Bronchial epithelial cell (primary cell): ENCODE measurements around the gene MAP3K7. TPM values are rescaled to one million over a fixed set of nuclear protein-coding genes. Genes with fewer than 3 reads are reported as not detected.

ENCODE experiments used
- DNase-seq: peaks from one replicate; pipeline ENCODE4 v3.0.0-alpha.2; 2010; ENCODE audit warnings: low read depth
- FAIRE-seq: peaks from 2 replicates; lab custom pipeline; 2011; peaks lifted over from hg19 to GRCh38; lab: Jason Lieb, UNC
- H3K27me3 ChIP-seq: 2 replicates; pipeline ENCODE4 v1.5.1; 2011; ENCODE audit warnings: low read length; ENCODE audit not compliant: control insufficient read depth, insufficient read depth
- H3K36me3 ChIP-seq: 2 replicates; pipeline ENCODE4 v1.5.1; 2011; ENCODE audit warnings: low read length; ENCODE audit not compliant: control insufficient read depth, insufficient read depth
- H3K4me3 ChIP-seq: 2 replicates; pipeline ENCODE4 v1.5.1; 2011; ENCODE audit warnings: mild to moderate bottlenecking, low read depth, low read length, control low read depth
- CTCF ChIP-seq: IDR thresholded peaks from 2 replicates; pipeline ENCODE4 v1.5.1; 2011; ENCODE audit warnings: mild to moderate bottlenecking, moderate library complexity, low read length, control low read depth, inconsistent platforms; ENCODE audit not compliant: insufficient read depth, severe bottlenecking
- total RNA-seq: library from RNA; depleted of rRNA; stranded (reverse); fragments of >200 nt; gene quantifications from 2 replicates; pipeline ENCODE4 v1.2.1, GENCODE V29; 2014

MAP3K7 gene
- total RNA-seq, 1 donor from 2014 or later = 27.6 TPM

- Histone ChIP-seq H3K4me3 (no peak overlapping the region), H3K36me3 (peaks cover 4% of the 10 kb centered on the region), H3K27me3 (no peaks in the 10 kb centered on the region)
- no peak for DNase-seq
- no peak for TF ChIP-seq CTCF
- FAIRE-seq = no peak
Measured at GRCh38 chr6:90534337-90535025, 52.4 kb downstream of the MAP3K7 start.

DNA sequence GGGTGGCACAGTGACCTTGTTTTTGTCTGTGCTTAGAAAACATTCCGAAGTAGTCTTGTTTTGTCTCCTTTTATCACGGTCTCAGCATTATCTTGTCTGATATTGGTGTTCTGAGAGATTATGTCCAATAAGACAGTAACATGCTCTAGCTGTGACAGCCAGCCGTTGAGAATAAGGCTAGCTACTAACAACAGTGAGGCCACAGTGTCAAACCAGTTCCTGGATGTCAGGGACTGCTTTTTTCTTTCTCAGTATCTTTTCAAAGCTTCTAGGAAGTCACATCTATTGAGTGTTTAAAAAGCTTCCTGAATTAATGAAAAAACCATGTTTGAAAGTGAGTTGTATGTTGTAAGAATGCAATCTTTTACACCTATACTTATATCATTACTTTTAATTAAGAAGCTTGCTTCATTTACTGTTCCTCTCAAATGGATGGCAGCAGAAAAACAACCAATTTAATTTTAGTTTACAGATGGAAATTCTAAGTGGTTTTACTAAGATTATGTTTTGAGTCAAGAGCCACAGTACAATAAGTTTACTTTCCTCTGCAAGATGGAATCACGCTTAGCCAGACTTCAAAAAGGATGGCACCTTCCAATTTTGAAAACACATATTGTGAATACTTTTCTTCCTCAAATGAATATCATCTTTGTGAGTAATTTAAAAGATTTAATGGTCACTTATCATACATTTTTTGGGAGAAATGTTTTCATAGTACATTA lies 53.1 kb downstream of the MAP3K7 start:
- no peak for TF ChIP-seq CTCF
- DNase-seq (no peak), FAIRE-seq (no peak)
- Histone ChIP-seq H3K4me3 (no peak overlapping the region), H3K27me3 (no peaks in the 10 kb centered on the region), H3K36me3 (peaks cover 4% of the 10 kb centered on the region)

DNA sequence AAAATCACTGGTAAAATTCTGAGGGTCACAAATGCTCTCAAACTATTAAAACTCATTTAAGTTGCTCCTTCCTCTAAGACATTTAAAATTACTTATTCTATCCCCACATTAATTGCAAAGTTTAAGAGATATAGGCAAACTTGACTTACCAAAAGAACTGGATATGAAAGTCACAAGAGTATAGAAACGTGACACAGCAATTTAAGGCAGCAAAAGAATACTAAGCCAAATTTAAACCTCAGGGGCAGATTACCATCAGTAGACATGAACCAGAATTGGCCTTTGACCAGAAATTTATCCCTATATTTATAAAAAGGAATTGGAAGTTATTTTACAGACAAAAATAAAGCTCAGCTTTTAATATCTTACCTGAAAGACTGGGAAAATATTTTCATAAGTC lies 56.0 kb downstream of the MAP3K7 start:
- Histone ChIP-seq H3K36me3 (peaks cover 3% of the 10 kb centered on the region), H3K4me3 (no peak overlapping the region), H3K27me3 (no peaks in the 10 kb centered on the region)
- no peak for DNase-seq
- TF ChIP-seq CTCF = no peak
- no peak for FAIRE-seq

DNA sequence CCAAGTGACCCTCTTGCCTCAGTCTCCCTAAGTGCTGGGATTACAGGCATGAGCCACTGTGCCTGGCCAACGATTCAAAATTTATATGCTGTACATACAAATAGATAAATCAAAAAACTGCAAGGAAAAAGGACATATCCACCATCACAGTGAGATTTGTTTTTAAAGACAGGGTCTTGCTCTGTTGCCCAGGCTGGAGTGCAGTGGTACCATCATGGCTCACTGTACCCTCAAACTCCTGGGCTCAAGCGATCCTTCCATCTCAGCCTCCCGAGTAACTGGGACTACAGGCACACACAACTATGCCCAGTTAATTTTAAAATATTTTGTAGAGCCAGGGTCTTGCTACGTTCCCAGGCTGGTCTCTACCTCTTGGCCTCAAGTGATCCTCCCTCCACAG lies 61.5 kb downstream of the MAP3K7 start:
- no peak for TF ChIP-seq CTCF
- DNase-seq = no peak
- H3K36me3 ChIP-seq = peaks cover 2% of the 10 kb centered on the region
- H3K27me3 ChIP-seq = no peaks in the 10 kb centered on the region
- H3K4me3 ChIP-seq = no peak overlapping the region
- no peak for FAIRE-seq

GRCh38 chr6:90523779-90524310 lies 63.0 kb downstream of the MAP3K7 start:
- FAIRE-seq = no peak
- no peak for DNase-seq
- Histone ChIP-seq H3K36me3 (peaks cover 2% of the 10 kb centered on the region), H3K27me3 (no peaks in the 10 kb centered on the region), H3K4me3 (no peak overlapping the region)
- no peak for TF ChIP-seq CTCF
